HG03558 (cell line): ENCODE measurements around the gene CIROP.

Experiments
- ATAC-seq: cut with Tn5 transposase; IDR thresholded peaks from one replicate; pipeline ENCODE4 v1.9.1; 2021; ENCODE audit warnings: moderate number of reproducible peaks; ENCODE audit not compliant: unreplicated experiment; ENCODE audit errors: extremely low read depth

CIROP gene

GRCh38 chr14:23104591-23105347 is at the start of gene CIROP:
CIROP (minus strand) TSS chr14:23104989; CDS start chr14:23104920, 69 bp downstream.
- ATAC-seq = no peak

GRCh38 chr14:23153851-23154796 is 49.3 kb upstream of the CIROP start:
- ATAC-seq = no peak

GRCh38 chr14:23151342-23151741 is 46.6 kb upstream of the CIROP start:
- no peak for ATAC-seq

GRCh38 chr14:23149745-23150144 is 45.0 kb upstream of the CIROP start:
- ATAC-seq = no peak

GRCh38 chr14:23148591-23149249 is 43.9 kb upstream of the CIROP start:
- no peak for ATAC-seq

GRCh38 chr14:23147676-23148075 is 42.9 kb upstream of the CIROP start:
- ATAC-seq = no peak

GRCh38 chr14:23146980-23147379 is 42.2 kb upstream of the CIROP start:
- no peak for ATAC-seq

GRCh38 chr14:23146351-23146910 is 41.6 kb upstream of the CIROP start:
- ATAC-seq = no peak

GRCh38 chr14:23145794-23146350 is 41.1 kb upstream of the CIROP start:
- ATAC-seq = no peak

- no peak for ATAC-seq
Measured at GRCh38 chr14:23143911-23144310, 39.1 kb upstream of the CIROP start.

- ATAC-seq = no peak
Measured at GRCh38 chr14:23142826-23143225, 38.0 kb upstream of the CIROP start.

GRCh38 chr14:23141706-23142444 is 37.1 kb upstream of the CIROP start:
- no peak for ATAC-seq

GRCh38 chr14:23140371-23140770 is 35.6 kb upstream of the CIROP start:
- ATAC-seq = no peak

- ATAC-seq = no peak
Measured at GRCh38 chr14:23139874-23140273, 35.1 kb upstream of the CIROP start.

GRCh38 chr14:23137813-23138535 is 33.2 kb upstream of the CIROP start:
- no peak for ATAC-seq

- ATAC-seq = no peak
Measured at GRCh38 chr14:23137192-23137812, 32.5 kb upstream of the CIROP start.

GRCh38 chr14:23136566-23137133 is 31.9 kb upstream of the CIROP start:
- no peak for ATAC-seq

GRCh38 chr14:23132970-23133369 is 28.2 kb upstream of the CIROP start:
- ATAC-seq = no peak
